HG03135 (cell line): Measurements from ENCODE around the gene ORAI3.

Experiments
- ATAC-seq: cut with Tn5 transposase; IDR thresholded peaks from one replicate; pipeline ENCODE4 v1.9.1; 2021; ENCODE audit warnings: mild to moderate bottlenecking, moderate library complexity; ENCODE audit not compliant: unreplicated experiment

The ORAI3 gene

DNA sequence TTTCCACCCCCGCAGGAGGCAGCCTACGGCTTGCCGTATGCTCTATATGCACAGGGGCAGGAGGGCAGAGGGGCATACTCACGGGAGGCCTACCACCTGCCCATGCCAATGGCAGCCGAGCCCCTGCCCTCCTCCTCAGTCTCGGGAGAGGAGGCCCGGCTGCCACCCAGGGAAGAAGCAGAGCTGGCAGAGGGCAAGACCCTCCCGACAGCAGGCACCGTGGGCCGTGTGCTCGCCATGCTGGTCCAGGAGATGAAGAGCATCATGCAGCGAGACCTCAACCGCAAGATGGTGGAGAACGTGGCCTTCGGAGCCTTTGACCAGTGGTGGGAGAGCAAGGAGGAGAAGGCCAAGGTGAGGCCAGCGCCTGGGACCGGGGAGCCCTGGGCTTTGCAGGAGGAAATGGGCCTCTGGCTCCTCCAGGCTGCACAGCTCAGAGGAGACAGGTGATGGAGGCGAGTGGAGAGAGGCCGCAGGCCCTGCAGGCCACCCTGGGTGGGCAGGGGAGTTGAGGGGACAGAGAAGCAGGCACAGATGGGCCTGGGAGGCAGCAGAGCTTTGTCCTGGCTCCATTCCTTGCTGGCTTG lies 17.3 kb downstream of the ORAI3 start:
- ATAC-seq = no peak

DNA sequence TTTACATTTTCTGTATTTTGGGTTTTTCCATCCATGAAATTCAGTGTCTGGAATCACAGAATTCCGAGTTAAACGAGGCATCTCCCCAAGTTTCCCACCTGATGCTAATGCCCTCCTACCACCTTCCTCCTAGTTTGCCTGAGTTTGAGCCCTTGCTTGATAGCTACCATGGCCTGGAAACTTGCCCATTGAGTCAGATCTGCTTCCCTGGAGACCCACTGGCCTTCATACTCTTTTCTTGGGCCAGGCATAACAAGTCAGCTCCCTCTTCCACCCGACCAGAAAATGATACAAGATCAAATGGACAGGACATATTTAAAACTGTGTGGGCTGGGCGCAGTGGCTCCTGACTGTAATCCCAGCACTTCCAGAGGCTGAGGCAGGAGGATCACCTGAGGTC lies 18.9 kb downstream of the ORAI3 start:
- no peak for ATAC-seq

DNA sequence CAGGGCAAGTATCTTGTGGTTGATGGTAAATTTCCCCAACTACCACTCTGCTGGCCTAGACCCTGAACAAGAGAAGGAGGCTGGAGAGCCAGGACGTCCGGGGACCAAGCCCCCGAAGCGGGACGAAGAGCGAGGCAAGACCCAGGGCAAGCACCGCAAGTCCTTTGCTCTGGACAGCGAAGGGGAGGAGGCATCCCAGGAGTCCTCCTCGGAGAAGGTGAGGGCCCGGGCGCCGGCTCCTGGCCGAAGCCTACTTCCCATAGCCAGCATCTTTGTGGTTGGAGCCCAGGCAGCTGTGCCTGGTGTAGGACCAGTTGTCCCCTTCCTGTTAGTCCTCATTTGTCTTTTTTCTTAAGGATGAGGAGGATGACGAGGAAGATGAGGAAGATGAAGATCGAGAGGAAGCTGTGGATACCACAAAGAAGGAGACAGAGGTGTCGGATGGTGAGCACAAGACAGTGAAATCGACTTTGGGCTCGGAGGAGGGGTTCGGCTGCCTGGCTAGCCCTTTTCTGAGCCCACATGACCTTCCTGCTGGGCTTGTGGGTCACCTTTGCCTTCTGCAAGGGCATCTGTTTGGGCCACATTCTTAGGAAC lies 20.5 kb downstream of the ORAI3 start:
- no peak for ATAC-seq

DNA sequence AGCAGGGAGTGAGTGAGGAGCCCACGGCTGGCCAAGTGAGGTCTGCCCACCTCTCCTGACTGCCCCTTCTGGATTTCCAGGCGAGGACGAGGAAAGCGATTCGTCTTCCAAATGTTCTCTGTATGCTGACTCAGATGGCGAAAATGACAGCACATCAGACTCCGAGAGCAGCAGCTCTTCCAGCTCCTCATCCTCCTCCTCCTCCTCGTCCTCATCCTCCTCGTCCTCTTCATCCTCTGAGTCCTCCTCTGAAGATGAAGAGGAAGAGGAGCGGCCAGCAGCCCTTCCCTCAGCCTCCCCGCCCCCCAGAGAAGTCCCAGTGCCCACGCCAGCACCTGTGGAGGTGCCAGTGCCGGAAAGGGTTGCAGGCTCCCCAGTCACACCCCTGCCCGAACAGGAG lies 22.4 kb downstream of the ORAI3 start:
- no peak for ATAC-seq

DNA sequence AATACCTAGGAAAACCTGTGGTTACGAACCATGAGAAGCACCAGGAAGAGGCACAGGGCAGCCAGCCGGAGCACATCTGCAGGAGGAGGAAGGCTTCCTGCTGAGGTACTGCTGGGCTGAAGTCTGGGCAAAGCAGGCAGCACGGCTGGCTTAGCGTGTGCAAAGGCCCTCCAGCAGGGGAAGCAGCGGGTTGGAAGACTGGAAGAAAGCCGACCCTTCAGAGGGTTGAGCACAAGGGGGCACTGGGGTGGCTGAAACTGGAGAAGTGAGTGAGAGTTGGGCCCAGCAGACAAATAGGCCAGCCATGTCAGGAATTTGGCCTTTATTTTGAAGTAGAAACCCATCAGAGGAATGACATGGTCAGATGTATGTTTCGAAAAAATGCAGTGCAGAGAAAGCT lies 24.0 kb downstream of the ORAI3 start:
- ATAC-seq = no peak

DNA sequence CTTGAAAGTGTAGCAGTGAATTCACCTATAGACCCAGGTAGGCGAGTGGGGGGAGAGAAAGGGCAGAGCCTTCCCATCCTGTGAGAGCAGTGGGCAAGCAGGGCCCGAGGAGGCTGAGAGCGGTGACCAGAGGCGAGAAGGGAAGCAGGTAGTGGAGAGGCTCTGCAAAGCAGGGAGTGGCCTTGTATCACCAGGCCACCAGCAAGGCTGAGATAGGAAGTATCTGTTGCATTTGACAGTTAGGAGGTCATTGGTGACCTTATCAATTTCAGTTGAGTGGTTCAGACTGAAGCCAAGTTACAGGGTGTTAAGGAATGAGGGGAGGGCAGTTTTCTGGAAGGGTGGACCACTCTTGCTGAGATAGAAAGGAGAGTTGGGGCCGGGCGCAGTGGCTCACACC lies 25.5 kb downstream of the ORAI3 start:
- ATAC-seq = no peak

DNA sequence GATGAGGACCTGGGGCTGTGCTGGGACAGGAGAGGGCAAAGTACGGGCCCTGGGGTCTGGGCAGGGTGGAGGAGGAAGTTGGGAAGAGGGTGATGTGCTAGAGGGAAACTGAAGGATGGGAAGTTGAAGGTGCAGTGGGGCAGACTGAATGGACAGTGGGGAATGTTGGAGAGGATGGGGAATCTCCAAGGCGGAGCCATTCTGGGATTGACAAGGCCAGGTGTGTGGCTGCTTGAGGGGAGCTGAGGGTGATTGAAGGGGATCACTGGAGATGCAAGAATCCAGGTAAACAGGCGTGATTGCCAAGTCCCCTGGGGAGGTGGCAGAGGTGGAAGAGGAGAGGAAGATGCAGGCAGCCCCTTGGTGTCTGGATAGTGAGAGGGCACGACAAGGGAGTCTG lies 27.6 kb downstream of the ORAI3 start:
- ATAC-seq = no peak

DNA sequence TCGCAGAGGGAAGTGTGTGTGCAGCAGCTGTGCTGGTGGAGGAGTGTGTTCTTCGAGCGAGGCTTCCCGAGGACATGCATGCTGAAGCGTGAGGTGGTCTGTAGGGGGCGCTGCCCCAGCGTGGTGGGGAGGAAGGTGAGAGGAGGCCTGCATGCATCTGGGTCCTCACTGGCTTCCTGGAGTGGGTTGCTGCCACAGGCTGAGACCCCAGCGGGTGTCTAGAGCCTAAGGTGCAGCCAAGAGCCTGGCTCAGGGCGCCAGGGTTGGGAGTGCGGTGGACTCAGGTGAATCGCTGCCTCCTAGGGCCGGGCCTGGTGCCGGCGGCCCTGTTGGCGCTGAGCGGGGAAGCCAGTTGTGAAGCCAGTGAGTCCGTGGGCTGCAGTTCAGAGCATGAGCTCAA lies 28.6 kb downstream of the ORAI3 start:
- no peak for ATAC-seq

DNA sequence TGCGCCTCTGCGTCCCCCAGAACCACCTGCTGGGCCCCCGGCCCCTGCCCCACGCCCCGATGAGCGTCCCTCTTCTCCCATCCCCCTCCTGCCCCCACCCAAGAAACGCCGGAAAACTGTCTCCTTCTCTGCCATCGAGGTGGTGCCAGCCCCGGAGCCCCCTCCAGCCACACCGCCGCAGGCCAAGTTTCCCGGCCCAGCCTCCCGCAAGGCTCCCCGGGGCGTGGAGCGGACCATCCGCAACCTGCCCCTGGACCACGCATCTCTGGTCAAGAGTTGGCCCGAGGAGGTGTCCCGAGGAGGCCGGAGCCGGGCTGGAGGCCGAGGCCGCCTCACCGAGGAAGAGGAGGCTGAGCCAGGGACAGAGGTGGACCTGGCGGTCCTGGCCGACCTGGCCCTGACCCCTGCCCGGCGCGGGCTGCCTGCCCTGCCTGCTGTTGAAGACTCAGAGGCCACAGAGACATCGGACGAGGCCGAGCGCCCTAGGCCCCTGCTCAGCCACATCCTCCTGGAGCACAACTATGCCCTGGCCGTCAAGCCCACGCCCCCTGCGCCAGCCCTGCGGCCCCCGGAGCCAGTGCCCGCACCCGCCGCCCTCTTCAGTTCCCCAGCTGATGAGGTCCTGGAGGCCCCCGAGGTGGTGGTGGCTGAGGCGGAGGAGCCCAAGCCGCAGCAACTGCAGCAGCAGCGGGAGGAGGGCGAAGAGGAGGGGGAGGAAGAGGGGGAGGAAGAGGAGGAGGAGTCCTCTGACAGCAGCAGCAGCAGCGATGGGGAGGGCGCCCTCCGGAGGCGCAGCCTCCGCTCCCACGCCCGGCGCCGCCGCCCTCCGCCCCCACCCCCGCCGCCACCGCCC lies 30.5 kb downstream of the ORAI3 start:
- no peak for ATAC-seq

DNA sequence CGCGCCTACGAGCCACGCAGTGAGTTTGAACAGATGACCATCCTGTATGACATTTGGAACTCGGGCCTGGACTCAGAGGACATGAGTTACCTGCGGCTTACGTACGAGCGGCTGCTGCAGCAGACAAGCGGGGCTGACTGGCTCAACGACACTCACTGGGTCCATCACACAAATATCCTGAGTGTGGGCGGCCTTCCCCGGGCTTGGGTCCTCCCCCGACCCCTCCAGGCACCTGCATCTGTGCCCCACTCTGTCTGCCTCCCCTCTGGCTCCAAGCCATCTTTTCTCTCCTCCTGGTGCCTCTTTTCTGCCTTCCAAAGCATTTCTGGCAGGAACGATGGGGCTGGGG lies 31.1 kb downstream of the ORAI3 start:
- no peak for ATAC-seq

DNA sequence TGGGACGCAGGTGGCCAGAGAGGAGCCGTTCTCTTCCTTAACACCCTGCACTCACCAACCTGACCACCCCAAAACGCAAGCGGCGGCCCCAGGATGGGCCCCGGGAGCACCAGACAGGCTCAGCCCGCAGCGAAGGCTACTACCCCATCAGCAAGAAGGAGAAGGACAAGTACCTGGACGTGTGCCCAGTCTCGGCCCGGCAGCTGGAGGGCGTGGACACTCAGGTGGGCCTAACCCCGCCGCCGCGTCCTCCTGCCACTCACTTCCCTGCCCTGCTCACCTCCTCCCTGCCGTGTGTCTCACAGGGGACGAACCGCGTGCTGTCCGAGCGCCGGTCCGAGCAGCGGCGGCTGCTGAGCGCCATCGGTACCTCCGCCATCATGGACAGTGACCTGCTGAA lies 31.6 kb downstream of the ORAI3 start:
- ATAC-seq = no peak

DNA sequence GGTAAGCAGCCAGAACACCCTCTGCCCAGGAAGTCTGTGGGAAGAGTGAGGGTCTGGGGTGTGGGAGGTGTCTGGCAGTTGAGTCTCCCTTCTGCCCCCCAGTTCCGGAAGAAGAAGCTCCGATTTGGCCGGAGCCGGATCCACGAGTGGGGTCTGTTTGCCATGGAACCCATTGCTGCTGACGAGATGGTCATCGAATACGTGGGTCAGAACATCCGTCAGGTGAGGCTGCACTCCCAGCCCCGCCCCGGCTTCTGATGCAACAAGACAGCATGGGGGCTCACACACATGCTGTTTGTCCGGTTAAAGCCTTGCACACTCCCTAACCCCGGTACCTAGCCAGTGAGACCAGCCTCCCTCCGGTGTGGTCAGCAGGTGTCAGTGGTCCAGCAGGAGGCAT lies 32.1 kb downstream of the ORAI3 start:
- ATAC-seq = no peak

DNA sequence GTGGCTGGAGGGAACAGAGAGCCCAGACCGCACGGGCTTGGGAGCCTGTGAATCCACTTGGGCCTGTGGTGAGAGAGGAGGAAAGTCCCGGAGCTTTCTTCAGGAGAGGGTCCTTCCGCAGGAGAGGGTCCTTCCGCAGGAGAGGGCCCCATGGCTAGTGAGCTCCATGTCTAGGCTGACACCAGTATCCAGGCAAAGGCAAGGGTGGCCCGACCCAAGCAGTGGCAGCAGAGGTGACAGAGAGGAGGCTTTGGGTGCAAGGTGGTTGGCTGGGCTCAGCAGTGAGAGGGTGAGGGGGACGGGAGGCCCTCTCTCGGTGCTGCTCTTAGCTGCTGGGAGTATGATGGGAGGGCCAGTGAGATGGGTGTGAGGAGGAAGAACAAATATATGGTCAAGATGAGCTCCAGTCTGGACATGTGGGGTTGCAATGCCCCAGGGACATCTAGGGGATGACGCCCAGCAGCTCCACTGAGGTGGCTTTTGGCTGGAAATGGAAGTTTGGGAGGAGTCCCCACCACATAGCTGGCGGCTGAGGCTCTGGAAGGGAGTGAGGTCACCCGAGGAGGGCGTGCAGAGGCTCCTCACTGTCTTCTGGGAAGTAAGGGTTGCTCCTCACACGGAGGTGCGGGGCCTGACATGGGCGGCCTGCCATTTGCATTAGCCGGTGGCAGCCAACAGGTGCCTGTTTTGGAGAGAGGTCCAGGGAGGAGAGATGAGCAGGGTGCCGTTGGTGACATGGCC lies 33.9 kb downstream of the ORAI3 start:
- ATAC-seq = no peak

DNA sequence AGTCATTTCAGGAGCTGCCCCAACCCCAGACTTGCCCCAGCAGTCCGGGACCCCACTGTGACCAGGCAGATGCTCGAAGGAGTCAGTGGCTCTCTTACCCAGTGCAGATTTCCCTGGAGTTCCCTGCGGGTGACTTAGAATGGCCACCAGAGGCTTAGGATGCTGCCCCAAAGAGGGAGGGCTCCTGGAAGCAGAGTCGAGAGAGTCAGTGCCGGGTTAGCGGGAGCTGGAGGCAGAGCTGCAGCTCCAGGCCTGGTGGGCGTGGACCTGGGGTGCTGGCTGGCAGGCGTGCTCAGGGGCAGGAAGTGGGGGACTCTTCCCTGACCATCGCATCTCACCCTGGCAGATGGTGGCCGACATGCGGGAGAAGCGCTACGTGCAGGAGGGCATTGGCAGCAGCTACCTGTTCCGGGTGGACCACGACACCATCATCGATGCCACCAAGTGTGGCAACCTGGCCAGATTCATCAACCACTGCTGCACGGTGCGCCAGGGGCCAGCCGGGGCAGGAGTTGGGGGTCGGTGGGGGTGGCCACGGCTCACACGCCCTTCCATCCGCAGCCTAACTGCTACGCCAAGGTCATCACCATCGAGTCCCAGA lies 34.5 kb downstream of the ORAI3 start:
- no peak for ATAC-seq

DNA sequence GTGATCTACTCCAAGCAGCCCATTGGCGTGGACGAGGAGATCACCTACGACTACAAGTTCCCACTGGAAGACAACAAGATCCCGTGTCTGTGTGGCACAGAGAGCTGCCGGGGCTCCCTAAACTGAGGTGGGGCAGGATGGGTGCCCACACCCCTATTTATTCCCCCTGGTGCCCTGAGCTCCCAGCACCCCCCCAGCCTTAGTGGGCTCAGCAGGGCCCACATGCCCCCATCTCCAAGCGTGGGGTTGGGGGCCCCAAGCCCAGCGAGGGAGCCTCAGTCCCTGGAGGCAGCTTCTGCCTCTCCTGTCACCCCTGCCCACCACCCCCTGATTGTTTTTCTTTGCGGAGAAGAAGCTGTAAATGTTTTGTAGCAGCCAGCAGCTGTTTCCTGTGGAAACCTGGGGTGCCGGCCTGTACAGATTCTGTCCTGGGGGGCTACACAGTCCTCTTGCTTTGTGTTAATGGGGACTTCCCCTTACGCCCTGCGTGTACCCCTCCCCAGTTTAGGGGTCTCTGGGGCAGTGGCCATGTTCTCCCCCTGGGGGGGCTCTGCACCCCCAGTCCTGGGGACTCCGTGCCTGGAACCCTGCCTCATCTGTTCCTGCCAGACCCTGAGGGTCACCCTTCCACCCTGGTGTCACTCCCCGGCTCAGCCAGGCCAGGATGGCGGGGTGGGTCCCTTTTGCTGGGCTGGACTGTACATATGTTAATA lies 35.2 kb downstream of the ORAI3 start:
- no peak for ATAC-seq

DNA sequence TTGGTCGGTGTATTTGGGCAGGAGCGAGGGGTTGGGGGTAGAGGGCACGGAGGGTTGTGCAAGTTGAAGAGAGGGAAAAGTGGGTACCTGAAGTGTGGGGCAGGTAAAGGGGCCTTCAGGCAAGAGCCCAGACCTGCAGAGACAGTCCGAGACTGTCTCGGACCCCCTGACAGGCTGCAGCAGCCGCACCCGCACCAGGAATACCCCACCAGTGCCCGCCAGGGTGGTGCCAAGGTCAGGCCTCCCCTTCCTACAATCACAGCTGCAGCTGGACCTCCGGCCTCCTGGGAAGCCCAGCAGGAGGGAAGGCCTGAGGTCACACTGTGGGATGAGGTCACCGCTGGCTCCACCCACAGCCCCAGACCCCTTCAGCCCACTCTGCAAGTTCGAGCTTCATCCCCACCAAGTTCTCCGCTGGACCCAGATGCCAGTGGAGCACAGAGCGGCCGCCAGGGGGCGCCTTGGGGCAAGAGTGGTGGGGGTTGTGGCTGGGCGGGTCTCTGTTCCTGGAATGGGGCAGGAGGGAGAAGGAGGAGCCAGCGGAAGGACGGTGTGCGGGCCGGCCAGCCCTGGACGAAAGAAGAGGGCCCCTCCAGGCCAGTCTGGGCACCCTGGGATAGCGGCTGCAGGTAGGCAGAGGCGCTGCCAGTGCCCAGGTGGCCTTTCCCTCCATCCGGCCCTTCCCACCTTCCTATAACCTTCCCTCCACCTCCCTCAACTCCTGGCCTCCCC lies 36.0 kb downstream of the ORAI3 start, which contains the start of gene HSD3B7:
HSD3B7 (plus strand) TSS at position 539 of the 732 bp plus-strand sequence. CDS start 452 bp downstream, outside the sequence.
- ATAC-seq = no peak

DNA sequence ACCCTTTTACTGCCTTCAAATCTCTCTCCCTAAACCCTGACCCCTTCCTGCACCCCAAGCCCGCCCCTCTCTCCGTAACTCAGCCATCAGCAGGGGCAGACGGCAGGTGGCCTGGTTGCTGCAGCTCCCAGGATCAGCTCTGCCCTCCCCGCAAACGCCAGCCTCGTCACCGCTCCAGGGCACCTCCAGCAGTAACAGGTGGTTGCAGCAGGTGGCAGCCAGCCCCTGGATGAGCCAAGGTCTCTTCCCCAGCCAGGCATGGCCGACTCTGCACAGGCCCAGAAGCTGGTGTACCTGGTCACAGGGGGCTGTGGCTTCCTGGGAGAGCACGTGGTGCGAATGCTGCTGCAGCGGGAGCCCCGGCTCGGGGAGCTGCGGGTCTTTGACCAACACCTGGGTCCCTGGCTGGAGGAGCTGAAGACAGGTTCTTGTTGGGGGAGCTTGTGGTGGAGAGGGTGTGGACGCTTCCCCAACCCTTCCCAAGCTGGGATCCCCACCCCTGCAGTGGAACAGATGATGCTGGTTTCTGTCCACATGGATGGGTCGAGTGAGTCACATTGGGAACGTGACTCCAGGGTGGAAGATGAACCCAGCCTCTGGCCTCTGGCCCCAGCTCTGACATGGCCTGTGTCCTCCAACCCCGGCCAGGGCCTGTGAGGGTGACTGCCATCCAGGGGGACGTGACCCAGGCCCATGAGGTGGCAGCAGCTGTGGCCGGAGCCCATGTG lies 36.7 kb downstream of the ORAI3 start:
- ATAC-seq = no peak

DNA sequence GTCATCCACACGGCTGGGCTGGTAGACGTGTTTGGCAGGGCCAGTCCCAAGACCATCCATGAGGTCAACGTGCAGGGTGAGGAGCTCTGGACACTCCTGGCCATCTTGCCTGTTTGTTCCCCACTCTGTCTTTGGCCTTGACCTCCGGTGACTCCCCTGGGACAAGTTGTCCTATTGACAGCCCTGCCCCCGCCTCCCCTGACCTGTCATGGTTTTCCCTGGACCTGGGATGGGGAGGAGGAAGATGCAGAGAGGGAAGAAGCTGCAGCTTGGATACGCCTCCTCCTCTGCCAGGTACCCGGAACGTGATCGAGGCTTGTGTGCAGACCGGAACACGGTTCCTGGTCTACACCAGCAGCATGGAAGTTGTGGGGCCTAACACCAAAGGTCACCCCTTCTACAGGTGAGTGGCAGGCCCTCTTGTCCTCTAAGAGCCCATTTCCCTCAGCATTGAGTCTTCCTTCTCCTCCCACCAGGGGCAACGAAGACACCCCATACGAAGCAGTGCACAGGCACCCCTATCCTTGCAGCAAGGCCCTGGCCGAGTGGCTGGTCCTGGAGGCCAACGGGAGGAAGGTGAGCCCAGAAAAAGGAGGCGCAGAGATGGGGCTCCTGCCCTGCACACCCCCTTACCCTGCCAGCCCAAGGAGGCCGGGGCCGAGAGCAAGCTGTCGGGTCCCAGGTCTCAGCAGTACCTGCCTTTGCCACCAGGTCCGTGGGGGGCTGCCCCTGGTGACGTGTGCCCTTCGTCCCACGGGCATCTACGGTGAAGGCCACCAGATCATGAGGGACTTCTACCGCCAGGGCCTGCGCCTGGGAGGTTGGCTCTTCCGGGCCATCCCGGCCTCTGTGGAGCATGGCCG lies 37.5 kb downstream of the ORAI3 start:
- ATAC-seq = no peak
